Upper lobe of right lung (tissue), 1 donor: ENCODE measurements around the gene ID2. TPM values are rescaled to one million over a fixed set of nuclear protein-coding genes. Genes with fewer than 3 reads are reported as not detected.

Source experiments
- ATAC-seq: fragments of 200-7000 bp; cut with Tn5 transposase; one replicate; pipeline ENCODE4 v1.9.1; 2020; ENCODE audit warnings: mild to moderate bottlenecking, moderate library complexity
- DNase-seq: peaks from one replicate; pipeline ENCODE4 v3.0.0-alpha.2; 2020
- H3K27ac ChIP-seq: fragments of 200-600 bp; one replicate; pipeline ENCODE4 v1.8.0; 2022
- H3K27me3 ChIP-seq: fragments of 200-600 bp; one replicate; pipeline ENCODE4 v1.8.0; 2022; ENCODE audit warnings: mild to moderate bottlenecking
- H3K36me3 ChIP-seq: fragments of 200-600 bp; one replicate; pipeline ENCODE4 v1.8.0; 2022
- H3K4me1 ChIP-seq: fragments of 200-600 bp; one replicate; pipeline ENCODE4 v1.8.0; 2022
- H3K4me3 ChIP-seq: fragments of 200-600 bp; one replicate; pipeline ENCODE4 v1.8.0; 2022; ENCODE audit warnings: mild to moderate bottlenecking
- H3K9me3 ChIP-seq: fragments of 200-600 bp; one replicate; pipeline ENCODE4 v1.8.0; 2022
- intact Hi-C: fragments of 100-400 bp; cut with DNase I; formaldehyde crosslinking; loops from one replicate; pipeline ENCODE4 v1.11.0; 2022
- total RNA-seq: library from RNA; stranded (reverse); fragmentation: NEBNext Ultra II Directional; extraction: Animal tissue kit (Norgen Biotek cat#: 25700); gene quantifications from one replicate; pipeline ENCODE4 v1.2.1, GENCODE V29; 2021
- TF ChIP-seq, protein P1 (sequence below): fragments of 200-600 bp; IDR thresholded peaks from one replicate; pipeline ENCODE4 v1.8.0; 2022; ENCODE audit warnings: antibody characterized with exemption
- donor health status: DM: no; HTN: yes; CAD: no; lungs with severe emphysema.

ID2 gene
- total RNA-seq, 1 donor from 2014 or later, result 99.5 TPM

- intact Hi-C loops, result no loop called here
- TF ChIP-seq, protein P1, sequence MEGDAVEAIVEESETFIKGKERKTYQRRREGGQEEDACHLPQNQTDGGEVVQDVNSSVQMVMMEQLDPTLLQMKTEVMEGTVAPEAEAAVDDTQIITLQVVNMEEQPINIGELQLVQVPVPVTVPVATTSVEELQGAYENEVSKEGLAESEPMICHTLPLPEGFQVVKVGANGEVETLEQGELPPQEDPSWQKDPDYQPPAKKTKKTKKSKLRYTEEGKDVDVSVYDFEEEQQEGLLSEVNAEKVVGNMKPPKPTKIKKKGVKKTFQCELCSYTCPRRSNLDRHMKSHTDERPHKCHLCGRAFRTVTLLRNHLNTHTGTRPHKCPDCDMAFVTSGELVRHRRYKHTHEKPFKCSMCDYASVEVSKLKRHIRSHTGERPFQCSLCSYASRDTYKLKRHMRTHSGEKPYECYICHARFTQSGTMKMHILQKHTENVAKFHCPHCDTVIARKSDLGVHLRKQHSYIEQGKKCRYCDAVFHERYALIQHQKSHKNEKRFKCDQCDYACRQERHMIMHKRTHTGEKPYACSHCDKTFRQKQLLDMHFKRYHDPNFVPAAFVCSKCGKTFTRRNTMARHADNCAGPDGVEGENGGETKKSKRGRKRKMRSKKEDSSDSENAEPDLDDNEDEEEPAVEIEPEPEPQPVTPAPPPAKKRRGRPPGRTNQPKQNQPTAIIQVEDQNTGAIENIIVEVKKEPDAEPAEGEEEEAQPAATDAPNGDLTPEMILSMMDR, result no peak
- DNase-seq (no peak), ATAC-seq (no peak)
- Histone ChIP-seq H3K27me3 (no peaks in the 10 kb centered on the region), H3K27ac (no peak overlapping the region), H3K36me3 (no peaks in the 10 kb centered on the region), H3K4me1 (peaks cover 9% of the 10 kb centered on the region), H3K9me3 (no peaks in the 10 kb centered on the region), H3K4me3 (no peak overlapping the region)
Measured at GRCh38 chr2:8641301-8641965, 40.4 kb upstream of the ID2 start.

GRCh38 chr2:8642366-8643068, 39.3 kb upstream of the ID2 start:
- intact Hi-C loops, result no loop called here
- no peaks in the 10 kb centered on the region for H3K27me3 ChIP-seq
- H3K36me3 ChIP-seq, result no peaks in the 10 kb centered on the region
- DNase-seq (no peak), ATAC-seq (no peak)
- H3K27ac ChIP-seq, result no peak overlapping the region
- H3K9me3 ChIP-seq, result no peaks in the 10 kb centered on the region
- H3K4me1 ChIP-seq, result peaks cover 9% of the 10 kb centered on the region
- TF ChIP-seq, protein P1, result no peak
- H3K4me3 ChIP-seq, result no peak overlapping the region

DNA sequence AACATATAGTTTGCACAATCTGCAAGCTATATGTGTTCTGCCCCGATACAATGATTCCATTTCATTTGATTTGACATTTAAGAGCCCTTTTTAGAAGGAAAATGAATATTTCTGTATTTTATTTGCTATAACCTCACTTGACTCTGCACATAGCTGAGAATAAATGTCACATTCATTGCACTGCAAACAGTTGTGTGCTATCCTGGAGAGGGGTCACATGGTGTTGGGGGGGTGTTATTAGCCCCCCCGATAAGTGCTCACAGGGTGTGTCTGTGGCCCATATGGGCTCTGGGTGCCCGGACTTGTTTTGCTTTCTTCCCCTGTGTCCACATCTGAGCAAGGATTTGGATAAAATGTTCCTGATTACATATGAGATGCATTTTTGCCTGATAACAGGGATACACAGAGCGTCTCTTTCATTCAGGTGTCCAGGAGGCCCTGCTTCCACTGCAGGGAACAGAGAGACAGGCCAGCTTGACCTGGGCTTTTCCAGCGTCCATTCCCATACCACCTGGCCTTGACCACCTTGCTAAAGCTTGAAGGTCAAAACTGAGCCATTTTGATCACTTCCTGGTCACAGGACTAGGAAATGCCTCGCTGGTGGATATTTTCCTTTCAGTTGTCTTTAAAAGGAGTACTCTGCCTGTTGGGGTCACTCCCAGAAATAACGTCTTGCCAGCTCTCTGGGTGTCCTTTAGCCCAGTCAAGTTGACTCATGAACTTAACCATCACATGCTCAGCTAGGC, 38.4 kb upstream of the ID2 start:
- Histone ChIP-seq H3K27ac (no peak overlapping the region), H3K9me3 (no peaks in the 10 kb centered on the region), H3K4me1 (peaks cover 9% of the 10 kb centered on the region), H3K4me3 (no peak overlapping the region), H3K36me3 (no peaks in the 10 kb centered on the region), H3K27me3 (no peaks in the 10 kb centered on the region)
- ATAC-seq, result peak; percentile 40
- no peak for DNase-seq
- intact Hi-C loops, result no loop called here
- TF ChIP-seq, protein P1, result no peak

GRCh38 chr2:8643996-8644356, 37.9 kb upstream of the ID2 start:
- Histone ChIP-seq H3K4me3 (no peak overlapping the region), H3K4me1 (peaks cover 9% of the 10 kb centered on the region), H3K9me3 (no peaks in the 10 kb centered on the region), H3K27me3 (no peaks in the 10 kb centered on the region), H3K36me3 (no peaks in the 10 kb centered on the region), H3K27ac (no peak overlapping the region)
- intact Hi-C loops, result no loop called here
- TF ChIP-seq, protein P1, result no peak
- no peak for ATAC-seq
- no peak for DNase-seq

- DNase-seq, result peak; percentile 73
- Histone ChIP-seq H3K4me3 (no peak overlapping the region), H3K36me3 (no peaks in the 10 kb centered on the region), H3K4me1 (peaks cover 9% of the 10 kb centered on the region), H3K27me3 (no peaks in the 10 kb centered on the region), H3K9me3 (no peaks in the 10 kb centered on the region), H3K27ac (no peak overlapping the region)
- ATAC-seq, result peak; percentile 77
- TF ChIP-seq, protein P1, result peak; percentile 50
- intact Hi-C loops, result no loop called here
Measured at GRCh38 chr2:8644605-8645175, 37.2 kb upstream of the ID2 start.
